ENCODE results near the gene RPP30. TPM values are rescaled to one million over a fixed set of nuclear protein-coding genes. Genes with fewer than 3 reads are reported as not detected.

Gene RPP30
- total and polyA plus RNA-seq, 9 of the 15 experiments (the other 6 are each of a cell fraction or from before 2014, with no cell fraction given): 37.3 to 170 (median 69.1) TPM

GRCh38 chr10:90923111-90923731 lies 51.4 kb downstream of the RPP30 start:
- Histone ChIP-seq H3K27ac (ENCODE audit: extremely low read depth, low read depth, low read length) (no peak overlapping the region), H3K79me2 (ENCODE audit: control insufficient read depth, insufficient read depth, low read length) (no peaks in the 10 kb centered on the region), H3K27me3 (ENCODE audit: control insufficient read depth in 2 of 2, insufficient read depth in 2 of 2, low read length in 2 of 2) (no peaks in the 10 kb centered on the region; a peak in 1 of 5 replicates), H3K36me3 (ENCODE audit: control insufficient read depth, insufficient read depth, low read length) (no peaks in the 10 kb centered on the region), H2AFZ (ENCODE audit: low read depth, low read length) (no peak overlapping the region), H4K20me1 (replicated peaks; ENCODE audit: control insufficient read depth, insufficient read depth, low read length) (no peaks in the 10 kb centered on the region), H3K9ac (ENCODE audit: insufficient read depth in 1 of 2, low read depth in 2 of 2, low read length in 2 of 2) (no peak overlapping the region), H3K9me1 (ENCODE audit: control insufficient read depth, insufficient read depth, low read length) (no peaks in the 10 kb centered on the region), H3K9me3 (replicated peaks; ENCODE audit: control insufficient read depth, insufficient read depth, low read depth, low read length) (no peaks in the 10 kb centered on the region), H3K4me2 (ENCODE audit: insufficient read depth, low read length) (no peak overlapping the region), H3K4me3 (no peak overlapping the region), H3K4me1 (replicated peaks in 1 of 2; ENCODE audit: control insufficient read depth in 2 of 2, insufficient read depth in 2 of 2, low read length in 2 of 2) (no peaks in the 10 kb centered on the region)
- DNase-seq (ENCODE audit: extremely low read depth in 1 of 4, low spot score in 3 of 4) (no peak), FAIRE-seq (no peak), ATAC-seq (no peak)
- TF ChIP-seq WHSC1 (IDR thresholded peaks at IDR 0.05; ENCODE audit: low read length) (no peak), SAFB2 (IDR thresholded peaks at IDR 0.05; ENCODE audit: borderline replicate concordance, low read depth, low read length, severe bottlenecking) (no peak), NEUROD1 (IDR thresholded peaks at IDR 0.05; ENCODE audit: borderline replicate concordance, low read depth, low read length, partially characterized antibody) (no peak), SMARCB1 (IDR thresholded peaks at IDR 0.05; ENCODE audit: insufficient read length, low read depth) (no peak), MBD2 (IDR thresholded peaks at IDR 0.05; ENCODE audit: borderline replicate concordance, low read depth) (no peak)
- no TSS peak for BruUV-seq (replicated peaks)
- ChIA-PET CTCF (ENCODE audit: low intra/inter-chr PET ratio) (no interaction called here), POLR2A (no interaction called here)
- 3% methylated on average over 2 of the region's 2 CpGs for WGBS (ENCODE audit: insufficient coverage, low coverage, missing lambda C conversion rate)
- in situ Hi-C loops (cut with MboI): loop anchor here (25.0 kb wide), 1 partner anchor 989 kb away; the partner anchor contains the start of genes BTAF1 and FGFBP3
- intact Hi-C loops (cut with micrococcal nuclease): no loop called here

DNA sequence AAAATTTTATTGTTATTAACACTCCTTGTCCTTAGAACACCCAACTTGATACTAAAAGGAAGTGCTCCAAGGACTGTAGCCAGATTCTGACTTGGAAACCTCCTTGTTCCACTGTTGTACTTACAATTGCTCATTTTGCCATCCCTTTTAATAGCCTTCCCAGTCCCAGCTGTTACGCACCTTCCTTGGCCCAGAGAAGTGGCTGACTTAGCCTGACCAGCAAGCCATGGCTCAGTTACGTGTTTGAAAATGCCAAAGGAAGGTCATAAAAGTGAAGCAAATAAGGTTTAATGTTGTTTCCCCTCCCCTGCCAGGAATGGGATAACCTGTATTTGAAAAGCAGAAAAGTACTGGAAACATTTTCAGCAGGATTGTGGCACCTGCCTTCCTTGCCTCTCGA lies 52.8 kb downstream of the RPP30 start:
- DNase-seq (ENCODE audit: extremely low read depth in 1 of 4, low spot score in 3 of 4) (no peak), ATAC-seq (no peak), FAIRE-seq (no peak)
- POLR2A ChIA-PET: no interaction called here
- Histone ChIP-seq H3K4me3 (no peak overlapping the region), H3K9ac (ENCODE audit: insufficient read depth in 1 of 2, low read depth in 2 of 2, low read length in 2 of 2) (no peak overlapping the region), H4K20me1 (replicated peaks; ENCODE audit: control insufficient read depth, insufficient read depth, low read length) (no peaks in the 10 kb centered on the region), H3K9me1 (ENCODE audit: control insufficient read depth, insufficient read depth, low read length) (no peaks in the 10 kb centered on the region), H3K79me2 (ENCODE audit: control insufficient read depth, insufficient read depth, low read length) (no peaks in the 10 kb centered on the region), H3K27me3 (ENCODE audit: control insufficient read depth in 2 of 2, insufficient read depth in 2 of 2, low read length in 2 of 2) (peaks cover 0 to 5% of the 10 kb centered on the region in 2 experiments; a peak in 2 of 5 replicates), H3K4me1 (replicated peaks in 1 of 2; ENCODE audit: control insufficient read depth in 2 of 2, insufficient read depth in 2 of 2, low read length in 2 of 2) (no peaks in the 10 kb centered on the region), H3K27ac (ENCODE audit: extremely low read depth, low read depth, low read length) (no peak overlapping the region), H2AFZ (ENCODE audit: low read depth, low read length) (no peak overlapping the region), H3K4me2 (ENCODE audit: insufficient read depth, low read length) (no peak overlapping the region), H3K9me3 (replicated peaks; ENCODE audit: control insufficient read depth, insufficient read depth, low read depth, low read length) (no peaks in the 10 kb centered on the region), H3K36me3 (ENCODE audit: control insufficient read depth, insufficient read depth, low read length) (no peaks in the 10 kb centered on the region)
- in situ Hi-C loops (cut with MboI): loop anchor here (25.0 kb wide), 1 partner anchor 988 kb away; the partner anchor contains the start of genes BTAF1 and FGFBP3
- intact Hi-C loops (cut with micrococcal nuclease): no loop called here
- no TSS peak for BruUV-seq (replicated peaks)
- whole genome bisulfite sequencing (ENCODE audit: insufficient coverage, low coverage, missing lambda C conversion rate): 0% methylated on average over 2 of the region's 3 CpGs
- CTCF ChIA-PET (ENCODE audit: low intra/inter-chr PET ratio): no interaction called here
- no peak for TF ChIP-seq ZNF75A (CRISPR knock-in tag; IDR thresholded peaks at IDR 0.05)
- TF ChIP-seq PHF21A (IDR thresholded peaks at IDR 0.05; ENCODE audit: borderline replicate concordance, low read depth): no peak
- TF ChIP-seq MYC (IDR thresholded peaks at IDR 0.05; ENCODE audit: low read depth, low read length): no peak
- no peak for TF ChIP-seq MYC (CRISPR knock-in tag; IDR thresholded peaks at IDR 0.05; ENCODE audit: borderline replicate concordance, low read depth)
- TF ChIP-seq ZBTB1 (CRISPR knock-in tag; IDR thresholded peaks at IDR 0.05; ENCODE audit: borderline replicate concordance, low read depth): no peak
- TF ChIP-seq NR2F6 (CRISPR knock-in tag; IDR thresholded peaks at IDR 0.05): no peak
- TF ChIP-seq ZNF512 (tag; IDR thresholded peaks at IDR 0.05): no peak
- no peak for TF ChIP-seq CXXC5 (CRISPR knock-in tag; IDR thresholded peaks at IDR 0.05)
- TF ChIP-seq CREB5 (CRISPR knock-in tag; IDR thresholded peaks at IDR 0.05): no peak
- no peak for TF ChIP-seq ZEB2 (IDR thresholded peaks at IDR 0.05)

All from K562 (cell line).